WTC11 (cell line): Measurements from ENCODE around the gene TLX2. TPM values are rescaled to one million over a fixed set of nuclear protein-coding genes. Genes with fewer than 3 reads are reported as not detected.

Experiments
- ATAC-seq: fragments of 200-7000 bp; cut with Tn5 transposase; 2 replicates; pipeline ENCODE4 v1.10.0; 2021; ENCODE audit warnings: mild to moderate bottlenecking, moderate library complexity
- CTCF ChIA-PET: fragments of 300-600 bp; sonication (Branson Sonifier 250); formaldehyde crosslinking; loops from one replicate; lab custom pipeline; 2021; ENCODE audit warnings: antibody characterized with exemption; lab: Charles Lee
- POLR2A ChIA-PET: fragments of 350-600 bp; sonication (Branson Sonifier 250); formaldehyde crosslinking; loops from one replicate; lab custom pipeline; 2021; ENCODE audit warnings: antibody characterized with exemption; lab: Charles Lee
- DNase-seq: peaks from one replicate; pipeline ENCODE4 v3.0.0; 2021; ENCODE audit warnings: low spot score
- H3K27ac Mint-ChIP-seq: 2 replicates; pipeline ENCODE4 v1.8.0; 2021; ENCODE audit warnings: mixed read lengths
- H3K27me3 Mint-ChIP-seq: 2 replicates; pipeline ENCODE4 v1.8.0; 2021; ENCODE audit warnings: low read depth, mild to moderate bottlenecking, moderate library complexity, mixed read lengths
- H3K36me3 Mint-ChIP-seq: 2 replicates; pipeline ENCODE4 v1.8.0; 2021; ENCODE audit warnings: mixed read lengths
- H3K4me1 Mint-ChIP-seq: 2 replicates; pipeline ENCODE4 v1.8.0; 2022; ENCODE audit warnings: mixed read lengths
- H3K4me3 Mint-ChIP-seq: 2 replicates; pipeline ENCODE4 v1.8.0; 2021; ENCODE audit warnings: mild to moderate bottlenecking, moderate library complexity, mixed read lengths
- H3K9me3 Mint-ChIP-seq: 2 replicates; pipeline ENCODE4 v1.8.0; 2021; ENCODE audit warnings: mixed read lengths
- AFF4 ChIP-seq: sonication (generic); formaldehyde crosslinking; IDR thresholded peaks from 2 replicates; pipeline ENCODE4 v1.8.1; 2023; ENCODE audit warnings: mild to moderate bottlenecking, missing genetic modification reagents, borderline replicate concordance
- AR ChIP-seq: fragments of 250-450 bp; sonication (Bioruptor Pico); IDR thresholded peaks from 2 replicates; pipeline ENCODE4 v1.9.0; 2021; ENCODE audit warnings: mild to moderate bottlenecking
- ATF1 ChIP-seq: sonication (generic); formaldehyde crosslinking; IDR thresholded peaks from 2 replicates; pipeline ENCODE4 v1.8.1; 2023; ENCODE audit warnings: mild to moderate bottlenecking, moderate library complexity, missing genetic modification reagents
- ATF2 ChIP-seq: sonication (generic); formaldehyde crosslinking; IDR thresholded peaks from 2 replicates; pipeline ENCODE4 v1.8.1; 2022; ENCODE audit warnings: low read depth, missing genetic modification reagents, borderline replicate concordance
- CREM ChIP-seq: sonication (generic); formaldehyde crosslinking; IDR thresholded peaks from 2 replicates; pipeline ENCODE4 v1.8.1; 2022; ENCODE audit warnings: mild to moderate bottlenecking, missing genetic modification reagents, moderate library complexity
- EMX1 ChIP-seq: fragments of 250-450 bp; sonication (Bioruptor Pico); IDR thresholded peaks from 2 replicates; pipeline ENCODE4 v1.8.0; 2021; ENCODE audit warnings: mild to moderate bottlenecking
- ESRRA ChIP-seq: sonication (generic); formaldehyde crosslinking; IDR thresholded peaks from 2 replicates; pipeline ENCODE4 v1.8.1; 2022; ENCODE audit warnings: mild to moderate bottlenecking, missing genetic modification reagents, borderline replicate concordance
- FOXP1 ChIP-seq: sonication (generic); formaldehyde crosslinking; IDR thresholded peaks from 2 replicates; pipeline ENCODE4 v1.8.0; 2022; ENCODE audit warnings: missing genetic modification reagents, mild to moderate bottlenecking, moderate library complexity, borderline replicate concordance
- PREB ChIP-seq: sonication (generic); formaldehyde crosslinking; IDR thresholded peaks from 2 replicates; pipeline ENCODE4 v1.8.1; 2022; ENCODE audit warnings: mild to moderate bottlenecking, missing genetic modification reagents, moderate library complexity, borderline replicate concordance
- PRRX2 ChIP-seq: fragments of 250-450 bp; sonication (Bioruptor Pico); IDR thresholded peaks from 2 replicates; pipeline ENCODE4 v1.8.0; 2021; ENCODE audit warnings: mild to moderate bottlenecking
- RELA ChIP-seq: sonication (generic); formaldehyde crosslinking; IDR thresholded peaks from 2 replicates; pipeline ENCODE4 v1.8.1; 2022; ENCODE audit warnings: missing genetic modification reagents, mild to moderate bottlenecking, borderline replicate concordance
- SMAD3 ChIP-seq: sonication (generic); formaldehyde crosslinking; IDR thresholded peaks from 2 replicates; pipeline ENCODE4 v1.8.0; 2022; ENCODE audit warnings: missing genetic modification reagents, mild to moderate bottlenecking, borderline replicate concordance
- TEAD4 ChIP-seq: sonication (generic); formaldehyde crosslinking; IDR thresholded peaks from 2 replicates; pipeline ENCODE4 v1.8.0; 2022; ENCODE audit warnings: mild to moderate bottlenecking, missing genetic modification reagents
- USF1 ChIP-seq: sonication (generic); formaldehyde crosslinking; IDR thresholded peaks from 2 replicates; pipeline ENCODE4 v1.8.0; 2022; ENCODE audit warnings: mild to moderate bottlenecking, missing genetic modification reagents
- USF2 ChIP-seq: sonication (generic); formaldehyde crosslinking; IDR thresholded peaks from 2 replicates; pipeline ENCODE4 v1.8.1; 2023; ENCODE audit warnings: mild to moderate bottlenecking, missing genetic modification reagents, moderate library complexity
- ZNF232 ChIP-seq: sonication (generic); formaldehyde crosslinking; IDR thresholded peaks from 2 replicates; pipeline ENCODE4 v1.8.0; 2022; ENCODE audit warnings: mild to moderate bottlenecking, missing genetic modification reagents
- ZNF281 ChIP-seq: sonication (generic); formaldehyde crosslinking; IDR thresholded peaks from 2 replicates; pipeline ENCODE4 v1.8.0; 2023; ENCODE audit warnings: mild to moderate bottlenecking, missing genetic modification reagents
- ZNF671 ChIP-seq: fragments of 250-450 bp; sonication (Bioruptor Pico); IDR thresholded peaks from 2 replicates; pipeline ENCODE4 v1.8.0; 2021; ENCODE audit warnings: mild to moderate bottlenecking
- total RNA-seq: library from RNA; stranded (reverse); gene quantifications from 3 replicates; pipeline ENCODE4 v1.2.3, GENCODE V29; 2021

The TLX2 gene
- total RNA-seq, 1 experiment from 2014 or later: 0.26 TPM

- peaks cover 95% of the 10 kb centered on the region for H3K27me3 Mint-ChIP-seq
- no peak for TF ChIP-seq AFF4 (CRISPR knock-in tag)
- no peak for TF ChIP-seq USF2
- TF ChIP-seq ATF2 (CRISPR knock-in tag): no peak
- no peak for TF ChIP-seq ZNF671 (CRISPR knock-in tag)
- no peak for TF ChIP-seq ATF1 (CRISPR knock-in tag)
- TF ChIP-seq EMX1 (CRISPR knock-in tag): no peak
- no peak for TF ChIP-seq AR
- TF ChIP-seq RELA (CRISPR knock-in tag): no peak
- no peak for TF ChIP-seq SMAD3
- no peak for TF ChIP-seq FOXP1 (CRISPR knock-in tag)
- no peak for TF ChIP-seq ZNF232 (CRISPR knock-in tag)
- TF ChIP-seq TEAD4 (CRISPR knock-in tag): no peak
- TF ChIP-seq USF1 (CRISPR knock-in tag): no peak
- no peak for TF ChIP-seq PRRX2 (CRISPR knock-in tag)
- no peak for TF ChIP-seq PREB
- TF ChIP-seq ZNF281 (CRISPR knock-in tag): no peak
- no peak for TF ChIP-seq ESRRA (CRISPR knock-in tag)
- no peak for TF ChIP-seq CREM (CRISPR knock-in tag)
- TF ChIP-seq, all 79 proteins: peak for 0
- Mint-ChIP-seq H3K4me3 (no peak overlapping the region), H3K9me3 (peaks cover 1% of the 10 kb centered on the region; the same call in 1 of the 2 replicates), H3K4me1 (peaks cover 30% of the 10 kb centered on the region), H3K36me3 (peaks cover 6% of the 10 kb centered on the region), H3K27ac (no peak overlapping the region)
- no peak for ATAC-seq
- DNase-seq: no peak
- ChIA-PET POLR2A (interaction anchor here (0.7 kb wide), 2 partner anchors 10 to 29 kb away, joined by 5 to 6 read pairs; no protein-coding TSS in a partner anchor), CTCF (interaction anchor here (0.8 to 1.2 kb wide), 3 partner anchors 10 to 76 kb away, joined by 3 to 6 read pairs (median 4); no protein-coding TSS in a partner anchor)
These were observed 2.9 kb upstream of the TLX2 start for GRCh38 chr2:74511104-74511989.
